Measurements from ENCODE around the gene ZNF532.
"Not testable (repeated sequence)": the region's sequence is repeated elsewhere in the genome, so short reads cannot be mapped to it uniquely, and the experiment has no call there.

ZNF532 gene

DNA sequence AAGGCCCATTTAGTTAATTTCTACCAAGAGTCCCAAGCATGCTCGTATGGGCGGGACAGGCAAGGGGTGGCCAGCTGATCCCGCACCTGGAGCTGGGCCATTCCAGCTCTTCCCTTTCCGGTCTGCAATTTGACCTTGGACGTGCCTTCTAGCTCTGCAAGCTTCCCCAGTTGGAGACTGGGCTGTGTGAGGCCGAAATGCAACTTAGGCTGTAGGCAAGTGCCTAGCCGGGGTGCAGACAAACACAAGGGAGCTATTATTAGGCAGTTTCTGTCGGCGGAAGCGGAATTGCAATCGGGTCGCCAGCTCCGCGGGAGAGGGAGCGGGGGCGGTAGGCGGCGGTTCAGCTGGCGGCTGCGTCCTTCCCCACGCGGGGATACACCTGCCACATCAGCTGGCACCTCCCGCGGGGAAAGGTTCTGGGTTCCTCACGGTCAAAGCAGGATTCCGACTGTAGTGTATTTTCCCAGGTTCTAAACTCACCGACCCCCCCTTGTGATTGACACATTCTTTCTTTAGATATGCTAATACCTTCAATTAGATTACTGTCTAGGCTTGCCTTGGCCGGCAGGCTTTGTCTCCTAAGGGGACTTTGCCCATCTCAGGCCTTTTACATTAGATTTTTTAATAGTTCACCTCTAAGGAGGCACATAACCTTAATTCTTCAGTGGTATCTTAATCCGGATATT lies 17.1 kb upstream of the ZNF532 start:
- no peak for DNase-seq (ENCODE audit: low spot score)

DNA sequence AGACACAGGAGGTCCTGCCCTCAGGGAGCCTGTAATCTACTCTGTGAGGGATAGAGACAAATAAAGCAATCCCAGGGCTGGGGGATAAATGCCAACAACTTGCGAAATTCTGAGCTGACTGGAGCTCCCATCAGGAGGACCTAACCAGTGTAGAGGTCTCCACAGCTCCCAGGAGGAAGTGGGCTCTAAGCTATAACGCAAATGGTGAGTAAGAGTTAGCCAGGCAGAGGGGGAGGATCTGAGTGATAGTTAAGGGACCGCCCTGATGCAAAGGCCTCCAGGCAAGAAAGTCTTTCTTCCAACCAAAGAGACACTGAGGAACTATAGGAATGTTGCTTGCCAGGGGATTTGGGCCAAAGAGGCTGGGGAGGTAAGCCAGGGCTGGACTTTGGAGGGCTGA lies 16.0 kb upstream of the ZNF532 start:
- no peak for DNase-seq (ENCODE audit: low spot score)

DNA sequence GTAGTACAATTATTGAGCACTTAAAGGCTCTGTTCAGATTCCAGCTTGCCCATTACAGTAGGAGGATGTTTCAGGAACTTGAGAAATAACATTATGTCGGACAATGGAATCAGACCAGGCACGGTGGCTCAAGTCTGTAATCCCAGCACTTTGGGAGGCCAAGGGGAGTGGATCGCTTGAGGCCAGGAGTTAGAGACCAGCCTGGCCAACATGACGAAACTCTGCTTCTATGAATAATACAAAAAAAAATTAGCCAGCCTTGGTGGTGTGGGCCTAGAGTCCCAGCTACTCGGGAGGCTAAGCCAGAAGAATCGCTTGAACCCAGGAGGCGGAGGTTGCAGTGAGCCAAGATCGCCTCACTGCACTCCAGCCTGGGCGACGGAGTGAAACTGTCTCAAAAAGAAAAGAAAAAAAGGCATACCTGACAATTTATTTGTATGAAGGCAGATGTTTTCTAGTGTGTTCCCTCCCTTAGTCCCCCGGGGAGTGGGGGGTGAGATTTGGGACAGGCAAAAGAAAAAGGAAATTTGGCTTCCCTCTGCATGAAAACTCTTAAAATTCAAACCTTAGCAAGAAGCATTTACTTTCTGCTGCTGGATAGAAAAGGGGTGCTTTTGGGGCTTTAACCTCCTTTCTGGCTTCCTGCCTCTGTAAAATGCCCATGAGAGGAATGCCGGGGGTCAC lies 13.7 kb upstream of the ZNF532 start:
- DNase-seq (ENCODE audit: low spot score) = no peak

DNA sequence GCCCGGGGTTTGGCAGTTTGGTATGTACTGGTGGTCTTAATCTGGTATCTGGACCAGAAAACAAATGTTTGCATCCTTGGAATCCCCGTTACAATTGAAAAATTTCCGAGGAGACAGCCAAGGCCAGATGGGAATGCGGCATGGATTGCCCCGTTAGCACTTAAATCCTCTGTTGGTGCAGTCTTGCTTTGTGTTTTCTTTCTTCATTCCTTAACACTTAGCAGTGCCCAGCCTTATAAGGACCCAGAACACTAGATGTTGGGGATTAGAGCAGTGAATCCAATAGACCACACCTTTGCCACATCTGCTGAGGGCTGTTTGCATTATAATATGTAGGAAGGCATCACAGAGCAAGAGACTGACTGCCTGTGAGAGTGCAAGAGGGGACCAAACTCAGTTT lies 12.8 kb upstream of the ZNF532 start:
- DNase-seq (ENCODE audit: low spot score) = no peak

DNA sequence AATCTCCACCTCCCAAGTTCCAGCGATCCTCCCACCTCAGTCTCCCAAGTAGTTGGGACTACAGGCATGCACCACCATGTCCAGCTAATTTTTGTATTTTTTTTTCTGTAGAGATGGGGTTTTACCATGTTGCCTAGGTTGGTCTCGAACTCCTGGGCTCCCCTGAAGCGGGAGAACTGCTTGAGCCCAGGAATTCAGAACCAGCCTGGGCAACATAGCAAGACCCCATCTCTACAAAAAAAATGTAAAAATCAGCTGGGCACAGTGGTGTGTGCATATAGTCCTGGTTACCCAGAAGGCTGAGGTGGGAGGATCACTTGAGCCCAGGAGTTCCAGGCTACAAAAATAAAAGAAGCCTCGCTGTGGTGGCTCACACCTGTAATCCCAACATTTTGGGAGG lies 12.0 kb upstream of the ZNF532 start:
- no peak for DNase-seq (ENCODE audit: low spot score)

DNA sequence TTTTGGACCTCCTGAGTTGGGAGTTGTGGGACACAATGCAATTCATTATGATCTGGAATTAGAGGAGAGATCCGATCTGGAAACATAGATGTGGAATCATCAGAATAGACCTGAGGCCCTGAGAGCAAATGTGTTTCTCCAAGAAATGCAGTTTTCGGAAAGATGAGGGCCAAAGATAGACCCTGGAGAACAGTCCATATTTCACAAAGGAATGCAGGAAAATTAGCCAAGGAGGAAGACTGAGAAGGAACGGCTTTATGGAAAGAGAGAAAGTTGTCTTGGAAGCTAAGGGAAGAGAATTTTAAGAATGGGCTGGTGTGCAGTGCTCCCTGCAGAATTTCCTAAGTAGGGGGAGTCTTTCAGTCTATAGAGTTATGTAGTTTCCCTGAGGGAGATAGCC lies 11.1 kb upstream of the ZNF532 start:
- DNase-seq (ENCODE audit: low spot score) = no peak

DNA sequence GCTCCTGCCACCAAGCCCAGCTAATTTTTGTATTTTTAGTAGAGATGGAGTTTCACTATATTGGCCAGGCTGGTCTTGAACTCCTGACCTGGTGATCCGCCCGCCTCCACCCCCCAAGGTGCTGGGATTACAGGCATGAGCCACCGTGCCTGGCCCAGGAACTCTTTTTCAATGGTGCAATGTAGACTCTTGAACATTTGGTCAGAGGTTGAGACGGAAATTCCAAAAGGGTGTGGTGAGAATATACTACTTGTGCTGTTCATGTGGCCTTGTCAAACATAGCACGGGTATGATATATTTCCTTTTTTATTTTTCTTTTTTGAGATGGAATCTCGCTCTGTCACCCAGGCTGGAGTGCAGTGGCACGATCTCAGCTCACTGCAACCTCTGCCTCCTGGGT lies 9.2 kb upstream of the ZNF532 start:
- DNase-seq (ENCODE audit: low spot score) = not testable (repeated sequence)

DNA sequence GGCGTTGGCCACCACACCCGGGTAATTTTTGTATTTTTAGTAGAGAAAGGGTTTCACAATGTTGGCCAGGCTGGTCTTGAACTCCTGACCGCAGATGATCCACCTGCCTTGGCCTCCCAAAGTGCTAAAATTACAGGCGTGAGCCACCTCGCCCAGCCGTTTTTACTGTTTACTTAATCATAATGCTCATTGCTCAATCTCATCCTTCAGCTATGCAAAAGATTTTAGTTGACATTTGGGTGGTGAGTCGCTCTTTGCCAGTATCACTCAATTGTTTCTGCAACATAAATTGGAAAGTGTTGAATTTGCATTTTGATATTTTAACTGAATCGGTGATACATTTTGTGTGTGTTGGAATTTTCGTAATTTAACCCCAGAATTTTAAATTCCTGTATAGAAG lies 7.8 kb upstream of the ZNF532 start:
- DNase-seq (ENCODE audit: low spot score) = no peak

DNA sequence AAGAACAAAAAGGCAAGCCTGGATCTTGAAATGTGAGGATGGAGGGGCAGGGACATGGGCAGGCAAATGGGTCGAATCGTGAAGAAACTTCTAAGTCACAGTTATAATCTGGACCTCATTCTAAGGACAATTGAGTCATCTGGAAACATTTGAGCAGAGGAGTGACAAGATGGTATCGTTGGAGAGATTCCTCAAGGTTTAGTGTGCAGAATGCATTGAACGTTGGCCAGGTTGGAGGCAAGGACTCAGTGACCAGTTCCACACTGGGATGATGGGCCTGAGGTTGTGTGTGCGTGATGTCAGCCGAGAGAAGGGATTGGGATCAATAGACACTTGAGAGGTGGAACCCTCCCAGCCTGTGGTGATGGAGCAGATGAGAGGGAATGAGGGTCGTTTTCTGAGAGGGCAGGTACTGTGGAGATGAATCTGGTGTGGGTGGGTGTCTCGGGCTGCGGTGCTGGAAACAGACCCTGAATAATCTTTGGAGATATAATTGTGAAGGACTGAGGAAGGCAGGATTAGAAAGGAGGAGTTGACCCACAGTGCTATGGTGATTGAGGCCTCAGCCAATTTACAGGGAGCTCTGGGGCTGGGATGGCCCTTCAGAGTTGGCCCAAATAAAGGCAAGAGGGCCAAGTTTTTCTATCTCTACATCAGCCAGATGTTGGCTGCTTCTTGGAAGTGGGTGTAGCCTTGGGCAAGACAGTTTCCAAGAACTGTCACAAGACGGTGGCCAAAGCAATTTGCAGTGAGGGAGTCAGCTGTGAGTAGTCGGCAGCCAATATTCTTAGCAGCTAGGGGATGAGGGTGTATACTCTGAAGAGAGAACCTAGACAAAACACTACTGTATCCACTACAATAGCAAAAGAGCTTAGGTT lies 5.8 kb upstream of the ZNF532 start:
- DNase-seq (ENCODE audit: low spot score) = no peak

DNA sequence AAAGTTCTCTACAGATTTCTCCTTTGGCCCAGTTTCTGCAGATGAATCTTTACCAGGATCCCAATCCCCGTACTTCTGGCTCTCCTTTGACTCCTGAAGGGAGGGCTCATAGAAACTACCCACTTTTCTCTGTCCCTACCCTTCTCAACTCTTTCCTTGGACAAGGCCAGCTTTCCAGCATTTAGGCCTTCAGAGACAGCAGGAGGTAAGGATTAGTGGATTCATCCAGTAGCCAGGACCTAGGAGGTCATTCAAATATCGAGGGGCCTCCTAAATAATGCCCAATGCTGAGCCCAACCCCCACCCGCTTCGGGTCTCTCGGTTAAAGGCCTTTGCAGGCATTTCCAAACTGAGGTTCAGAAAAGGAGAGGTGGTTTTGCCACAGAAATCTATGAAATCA lies 4.8 kb upstream of the ZNF532 start:
- no peak for DNase-seq (ENCODE audit: low spot score)

DNA sequence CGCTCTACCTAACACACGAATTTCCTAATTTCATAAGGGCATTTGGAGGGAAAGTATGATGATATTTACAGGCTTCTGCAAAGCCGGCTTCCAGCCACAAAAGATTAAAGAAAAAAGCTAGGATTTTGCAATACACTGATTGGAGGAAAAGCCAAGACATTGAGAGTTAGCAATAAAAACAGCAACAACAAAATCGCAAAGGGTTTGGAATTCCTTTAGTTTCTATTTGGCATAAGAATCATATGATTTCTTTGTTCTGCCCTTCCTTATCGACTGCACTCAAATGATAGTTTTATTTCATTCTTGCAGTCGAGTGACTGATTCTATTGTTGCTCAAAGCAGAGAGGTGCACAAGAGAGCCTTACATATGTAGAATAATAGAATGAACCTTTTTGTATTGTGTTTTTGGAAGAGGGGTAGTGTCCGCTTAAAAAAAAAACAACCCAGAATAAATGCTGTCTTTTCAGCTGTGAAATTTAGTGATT lies 3.9 kb upstream of the ZNF532 start:
- no peak for DNase-seq (ENCODE audit: low spot score)

DNA sequence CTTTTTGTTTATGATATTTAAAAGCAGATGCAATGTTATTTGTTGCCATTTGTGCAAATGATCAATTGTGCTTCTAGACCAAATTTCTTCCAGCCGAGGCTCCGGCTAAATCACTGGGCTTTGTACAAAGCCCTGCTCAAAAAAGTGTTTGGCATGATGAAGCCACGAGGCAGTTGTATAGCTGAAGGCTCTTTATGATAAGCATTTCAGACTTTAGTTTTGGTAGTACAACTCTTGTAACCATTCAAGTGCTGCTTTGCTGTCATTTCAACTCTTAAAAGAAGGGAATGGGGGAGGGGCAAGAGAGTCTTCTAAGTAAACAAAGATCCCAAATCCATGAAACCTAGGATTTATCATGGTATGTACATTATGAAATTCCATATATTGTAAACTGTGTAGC lies 3.3 kb upstream of the ZNF532 start:
- DNase-seq (ENCODE audit: low spot score) = no peak

DNA sequence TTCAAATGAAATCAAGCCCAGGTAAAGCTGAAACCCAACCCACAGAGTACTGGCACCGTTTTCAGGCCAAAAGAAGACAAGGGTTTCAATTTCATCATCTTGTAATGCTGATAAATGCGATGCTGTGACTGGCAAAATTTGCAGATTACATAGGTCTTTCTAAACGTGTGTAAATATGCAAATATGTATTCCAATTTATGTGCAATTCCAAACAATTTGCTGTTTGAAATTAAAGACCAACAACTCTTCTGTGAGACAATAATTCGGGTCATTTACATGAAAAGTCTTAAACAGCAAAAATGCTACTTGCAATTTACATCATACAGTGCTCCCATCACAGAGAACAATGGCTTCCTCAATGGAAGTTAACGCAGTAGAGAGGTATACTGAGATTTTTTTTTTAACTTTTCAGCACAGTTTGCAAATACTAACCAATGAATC lies 2.8 kb upstream of the ZNF532 start:
- DNase-seq (ENCODE audit: low spot score) = no peak

DNA sequence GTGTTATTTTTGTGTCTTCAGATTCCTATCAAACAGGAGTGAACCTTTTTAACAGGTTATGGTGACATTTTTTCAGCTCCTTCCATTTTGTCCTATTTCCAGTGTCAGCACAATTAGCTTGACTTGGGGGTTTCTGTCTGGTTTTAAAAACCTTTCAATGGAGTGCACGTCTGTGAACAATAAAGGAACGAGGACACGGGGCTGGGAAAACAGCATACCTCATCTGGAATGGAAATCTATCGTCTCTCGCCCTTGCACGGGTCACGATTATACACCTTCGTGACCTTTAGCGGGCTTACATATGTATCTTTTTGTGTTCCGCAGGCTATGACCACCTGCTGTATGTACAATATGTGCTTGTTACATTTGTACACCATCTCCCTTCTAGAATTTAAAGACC lies 2.3 kb upstream of the ZNF532 start:
- no peak for DNase-seq (ENCODE audit: low spot score)

DNA sequence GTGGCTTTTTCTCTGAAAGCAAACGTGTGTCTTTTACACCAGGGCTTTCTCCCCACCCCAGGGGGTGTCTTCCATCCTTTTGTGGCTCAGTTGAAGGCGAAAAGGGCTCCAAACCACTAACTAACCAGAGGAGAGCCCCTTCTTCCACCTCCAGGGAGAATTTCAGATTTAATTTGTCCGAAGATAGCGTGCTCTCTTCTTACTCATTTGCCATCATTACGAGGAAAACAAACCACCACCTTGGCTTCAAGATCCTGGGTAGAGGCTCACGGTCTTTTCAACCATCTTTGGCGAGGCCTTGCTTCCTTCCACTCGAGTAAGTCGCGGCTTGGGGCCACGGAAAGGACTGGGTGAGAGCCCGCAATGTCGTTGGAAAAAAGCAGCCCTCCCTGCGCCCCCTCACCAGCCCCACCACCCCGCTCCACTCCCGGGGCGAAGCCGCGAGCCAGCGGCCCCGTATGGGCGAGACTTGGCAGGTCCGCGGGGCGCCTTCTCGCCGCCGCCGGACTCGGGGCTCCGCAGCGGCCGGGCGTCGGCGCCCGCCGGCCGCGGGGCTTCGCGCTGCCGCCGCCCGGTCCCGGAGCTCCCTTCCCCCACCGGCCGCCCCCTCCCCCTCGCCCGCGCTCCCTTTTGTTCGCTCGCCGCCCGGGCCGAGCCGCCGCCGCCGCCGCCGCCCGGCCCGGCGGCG lies 1.7 kb upstream of the ZNF532 start:
- peak; percentile 8 for DNase-seq (ENCODE audit: low spot score)

DNA sequence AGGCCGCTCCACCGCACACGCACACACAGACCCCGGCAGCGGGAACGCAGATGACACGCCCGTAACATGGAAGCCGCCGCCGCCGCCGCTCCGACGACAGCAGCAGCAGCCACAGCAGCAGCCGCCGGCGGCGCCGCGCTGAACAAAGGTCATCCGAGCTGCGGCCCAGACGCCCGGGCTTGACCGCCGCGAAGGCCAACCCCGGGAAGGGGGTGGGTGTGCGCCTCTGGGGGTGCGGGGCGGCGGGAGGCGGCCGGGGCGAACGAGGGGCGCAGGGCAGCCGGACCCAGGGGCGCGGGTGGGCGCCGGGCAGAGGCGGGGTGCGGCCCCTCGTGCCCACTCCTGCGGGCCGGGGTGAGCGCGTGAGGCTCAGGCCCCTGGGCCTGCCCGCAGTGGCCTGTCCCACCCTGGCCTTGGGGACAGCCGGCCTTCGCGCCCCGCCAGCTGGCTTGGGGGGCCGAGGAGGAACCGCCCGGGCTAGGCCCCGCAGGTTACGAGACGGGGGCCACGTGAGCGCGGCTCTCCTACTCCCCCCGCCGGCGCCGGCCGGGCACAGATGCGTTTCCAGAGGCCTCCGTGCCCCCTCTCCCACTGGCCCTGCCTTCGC lies 1.0 kb upstream of the ZNF532 start:
- peak; percentile 16 for DNase-seq (ENCODE audit: low spot score)

DNA sequence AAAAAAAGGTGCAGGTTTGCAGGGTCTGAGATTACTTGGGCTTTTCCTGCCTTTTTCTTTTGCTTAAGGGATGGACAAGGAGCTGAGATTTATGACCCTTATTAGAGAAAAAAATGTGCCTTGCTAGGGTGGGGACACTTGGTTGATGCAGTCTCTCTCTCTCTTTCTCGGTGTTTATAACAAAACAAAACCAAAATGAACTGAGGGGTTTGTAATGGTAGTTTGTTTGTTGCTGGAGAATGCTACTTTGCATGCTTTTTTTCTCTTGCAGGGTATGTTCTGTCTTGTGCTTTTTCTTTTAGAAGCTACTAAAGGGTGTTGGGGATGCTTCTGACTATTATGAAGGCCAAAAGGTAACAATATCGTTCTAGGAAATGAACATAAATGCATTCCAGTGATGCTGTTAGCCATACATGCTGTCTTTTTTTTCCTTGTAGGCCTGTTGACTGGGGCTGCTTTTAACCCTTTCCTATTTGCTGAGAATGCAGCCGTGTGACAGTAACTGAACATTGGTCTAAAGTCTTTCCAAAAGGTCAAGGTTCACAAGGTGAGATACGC lies 435 bp downstream of the ZNF532 start:
- DNase-seq (ENCODE audit: low spot score) = no peak

DNA sequence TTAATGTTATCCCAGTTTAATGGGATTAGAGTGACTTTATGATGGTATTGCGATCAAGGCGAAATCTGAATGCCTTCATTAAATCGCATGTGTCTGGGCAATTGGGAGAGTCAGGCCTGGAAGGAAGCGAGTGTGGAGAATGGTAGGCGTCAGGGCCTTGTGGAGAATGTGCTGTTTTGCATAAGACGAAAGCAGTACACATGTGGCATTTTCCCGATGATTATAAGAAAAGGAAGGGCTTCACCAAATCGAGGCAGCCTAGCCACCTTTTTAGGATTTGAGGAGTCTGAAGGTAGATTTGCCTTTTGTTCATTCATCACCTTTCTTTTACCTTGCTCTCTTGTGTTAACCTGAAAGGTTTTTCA lies 1.0 kb downstream of the ZNF532 start:
- DNase-seq (ENCODE audit: low spot score) = no peak

DNA sequence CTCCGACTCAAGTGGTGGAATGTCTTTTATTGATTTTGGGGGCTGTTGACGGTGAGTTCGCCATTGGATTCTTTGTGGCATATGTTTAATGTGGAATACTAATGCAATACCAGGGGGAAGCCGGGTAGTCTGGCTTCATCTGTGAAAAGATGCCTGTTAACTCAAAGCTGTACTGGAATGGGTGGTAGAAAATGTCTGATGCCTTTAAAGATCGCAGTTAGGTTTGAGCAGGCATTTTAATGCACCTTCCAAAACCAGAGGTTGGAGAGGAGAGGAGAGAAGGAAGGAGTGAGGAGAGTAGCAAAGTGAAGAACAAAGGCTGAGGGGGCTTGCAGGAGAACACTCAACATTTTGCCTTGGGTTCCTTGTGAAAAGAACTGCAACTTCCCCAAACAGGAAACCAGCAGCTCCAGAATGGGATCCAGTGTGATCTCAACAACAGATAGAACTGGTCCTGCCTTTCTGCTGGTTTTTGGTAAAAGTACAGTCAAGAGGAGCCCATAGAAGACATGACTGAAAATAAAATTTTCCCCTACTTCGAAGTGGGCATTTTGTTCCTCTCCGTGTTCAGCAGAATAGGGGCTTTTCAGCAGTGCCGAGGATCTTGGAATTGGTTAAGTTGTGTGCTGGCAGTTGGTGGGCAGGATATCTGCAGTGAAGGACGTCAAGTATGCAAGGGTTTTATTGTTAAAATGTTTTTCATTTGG lies 1.5 kb downstream of the ZNF532 start:
- DNase-seq (ENCODE audit: low spot score) = no peak

DNA sequence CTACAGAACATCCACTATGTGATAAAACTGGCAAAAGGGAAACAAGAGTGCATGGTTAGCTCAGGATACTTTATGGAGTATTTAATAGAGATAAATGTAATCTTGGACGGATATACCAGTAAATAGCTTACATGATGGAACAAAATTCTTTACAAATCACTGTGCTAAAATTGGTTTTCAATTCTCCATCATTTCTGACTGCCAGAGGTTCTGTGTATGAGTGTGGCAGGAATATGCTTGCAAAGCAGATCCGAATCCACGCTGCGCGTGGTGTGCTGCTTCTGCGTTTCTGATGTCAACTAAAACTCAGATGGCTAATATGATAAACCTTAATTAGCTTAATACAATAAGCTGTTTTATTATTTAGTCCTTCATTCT lies 2.1 kb downstream of the ZNF532 start:
- DNase-seq (ENCODE audit: low spot score) = no peak

Measured in CD4-positive, alpha-beta T cell treated with Interleukin-6 at 100 ng/mL for 8 hours (primary cell).